Colonic mucosa (tissue), 4 donors: ENCODE data around the gene PCNX1. TPM values are rescaled to one million over a fixed set of nuclear protein-coding genes. Genes with fewer than 3 reads are reported as not detected.
"Not testable (repeated sequence)": the region's sequence is repeated elsewhere in the genome, so short reads cannot be mapped to it uniquely, and the experiment has no call there.

ENCODE experiments used
- DNase-seq: peaks from one replicate; pipeline ENCODE4 v3.0.0-alpha.2; 2020
- H3K27ac ChIP-seq: fragments of 200-600 bp; one replicate; pipeline ENCODE4 v1.8.0; 2021
- H3K27me3 ChIP-seq: fragments of 200-600 bp; one replicate; pipeline ENCODE4 v1.8.0; 2021
- H3K36me3 ChIP-seq: fragments of 200-600 bp; one replicate; pipeline ENCODE4 v1.8.0; 2021
- H3K4me1 ChIP-seq: fragments of 200-600 bp; one replicate; pipeline ENCODE4 v1.8.0; 2021; ENCODE audit warnings: mild to moderate bottlenecking
- H3K4me3 ChIP-seq: fragments of 200-600 bp; one replicate; pipeline ENCODE4 v1.8.0; 2021
- H3K9ac ChIP-seq, 2 donors: one replicate each; pipeline ENCODE4 v1.7.0; 2013; ENCODE audit warnings: control low read depth in 2 of 2, low read depth in 2 of 2, low read length in 2 of 2
- H3K9me3 ChIP-seq: fragments of 200-600 bp; one replicate; pipeline ENCODE4 v1.8.0; 2021
- CTCF ChIP-seq: fragments of 200-600 bp; IDR thresholded peaks from one replicate; pipeline ENCODE4 v1.8.0; 2022; ENCODE audit warnings: antibody characterized with exemption, mild to moderate bottlenecking
- intact Hi-C: fragments of 100-400 bp; cut with DNase I; formaldehyde crosslinking; loops from one replicate; pipeline ENCODE4 v1.14.1; 2022
- total RNA-seq, 2 donors: library from RNA; stranded (reverse); fragmentation: NEBNext Ultra II Directional in 1 of 2; extraction: Animal tissue kit (Norgen Biotek cat#: 25700) in 1 of 2; gene quantifications; one replicate each; pipeline ENCODE4 v1.2.1, GENCODE V29; 2021
- donor health status: healthy.
- donor health status: DM: no; HTN: no; CAD: no.
- donor health status: DM: no; HTN: no; CAD: no.

The PCNX1 gene
- total RNA-seq, 2 donors from 2014 or later = 18.1 to 26.7 TPM

- intact Hi-C loops = no loop called here
- no peak overlapping the region for H3K27ac ChIP-seq
- no peaks in the 10 kb centered on the region for H3K27me3 ChIP-seq
- H3K4me3 ChIP-seq = no peak overlapping the region
- no peaks in the 10 kb centered on the region for H3K36me3 ChIP-seq
- no peak for TF ChIP-seq CTCF
- no peaks in the 10 kb centered on the region for H3K4me1 ChIP-seq
- no peak overlapping the region for H3K9ac ChIP-seq
- DNase-seq = no peak
- H3K9me3 ChIP-seq = no peaks in the 10 kb centered on the region
Measured at GRCh38 chr14:70871863-70872677, 35.2 kb upstream of the PCNX1 start.

GRCh38 chr14:70872678-70873020 lies 34.6 kb upstream of the PCNX1 start:
- no peaks in the 10 kb centered on the region for H3K36me3 ChIP-seq
- intact Hi-C loops = no loop called here
- no peak overlapping the region for H3K4me3 ChIP-seq
- TF ChIP-seq CTCF = no peak
- DNase-seq = no peak
- no peak overlapping the region for H3K9ac ChIP-seq
- no peaks in the 10 kb centered on the region for H3K27me3 ChIP-seq
- no peaks in the 10 kb centered on the region for H3K4me1 ChIP-seq
- H3K9me3 ChIP-seq = no peaks in the 10 kb centered on the region
- no peak overlapping the region for H3K27ac ChIP-seq

- intact Hi-C loops = no loop called here
- no peak for DNase-seq
- no peak overlapping the region for H3K9ac ChIP-seq
- no peak for TF ChIP-seq CTCF
- no peaks in the 10 kb centered on the region for H3K27me3 ChIP-seq
- H3K4me1 ChIP-seq = no peaks in the 10 kb centered on the region
- no peaks in the 10 kb centered on the region for H3K9me3 ChIP-seq
- H3K4me3 ChIP-seq = no peak overlapping the region
- no peaks in the 10 kb centered on the region for H3K36me3 ChIP-seq
- H3K27ac ChIP-seq = no peak overlapping the region
Measured at GRCh38 chr14:70873627-70874026, 33.6 kb upstream of the PCNX1 start.

- H3K4me3 ChIP-seq, DNase-seq, H3K9me3 ChIP-seq, H3K27ac ChIP-seq, intact Hi-C loops, H3K36me3 ChIP-seq, H3K27me3 ChIP-seq, H3K4me1 ChIP-seq, H3K9ac ChIP-seq: not testable (repeated sequence)
Measured at GRCh38 chr14:70875811-70876460, 31.3 kb upstream of the PCNX1 start.

- H3K36me3 ChIP-seq = no peaks in the 10 kb centered on the region
- no peak overlapping the region for H3K9ac ChIP-seq
- DNase-seq = no peak
- no peaks in the 10 kb centered on the region for H3K9me3 ChIP-seq
- H3K27me3 ChIP-seq = no peaks in the 10 kb centered on the region
- no peak overlapping the region for H3K4me3 ChIP-seq
- no peak overlapping the region for H3K27ac ChIP-seq
- no peaks in the 10 kb centered on the region for H3K4me1 ChIP-seq
- intact Hi-C loops = no loop called here
- no peak for TF ChIP-seq CTCF
Measured at GRCh38 chr14:70879448-70879847, 27.8 kb upstream of the PCNX1 start.

GRCh38 chr14:70880888-70881287 lies 26.4 kb upstream of the PCNX1 start:
- H3K4me1 ChIP-seq, DNase-seq, H3K27me3 ChIP-seq, H3K27ac ChIP-seq, H3K4me3 ChIP-seq, H3K36me3 ChIP-seq, intact Hi-C loops, H3K9ac ChIP-seq, H3K9me3 ChIP-seq: not testable (repeated sequence)
